LNCAP (cell line): Measurements from ENCODE around the gene KRT6A.

ENCODE experiments used
- CTCF ChIP-seq: fragments of 450-650 bp; IDR thresholded peaks from 2 replicates; pipeline ENCODE4 v1.5.1; 2017; ENCODE audit warnings: mild to moderate bottlenecking

Gene KRT6A

GRCh38 chr12:52534482-52534881 is 41.4 kb upstream of the KRT6A start:
- TF ChIP-seq CTCF: peak; percentile 38; the same call in 1 of the 2 replicates

GRCh38 chr12:52533686-52534470 is 40.8 kb upstream of the KRT6A start:
- TF ChIP-seq CTCF: no peak

GRCh38 chr12:52532636-52533035 is 39.6 kb upstream of the KRT6A start:
- no peak for TF ChIP-seq CTCF

- TF ChIP-seq CTCF: no peak
These were observed 38.7 kb upstream of the KRT6A start for GRCh38 chr12:52531566-52532300.

- no peak for TF ChIP-seq CTCF
These were observed 37.8 kb upstream of the KRT6A start for GRCh38 chr12:52530905-52531304.

- no peak for TF ChIP-seq CTCF
These were observed 37.3 kb upstream of the KRT6A start for GRCh38 chr12:52530366-52530765.

GRCh38 chr12:52529846-52530245 is 36.8 kb upstream of the KRT6A start:
- no peak for TF ChIP-seq CTCF
